HEK293 (cell line): ENCODE data around the gene AEBP2.
"Not testable (repeated sequence)": the region's sequence is repeated elsewhere in the genome, so short reads cannot be mapped to it uniquely, and the experiment has no call there.

Source experiments
- ZNF18 ChIP-seq: fragments of 450-650 bp; formaldehyde crosslinking; IDR thresholded peaks from 2 replicates; pipeline ENCODE4 v1.5.1; 2016; ENCODE audit warnings: missing biosample characterization, missing genetic modification characterization
- ZNF302 ChIP-seq: fragments of 450-650 bp; formaldehyde crosslinking; IDR thresholded peaks from 2 replicates; pipeline ENCODE4 v1.5.1; 2016; ENCODE audit warnings: missing biosample characterization, missing genetic modification characterization, low read depth
- ZNF654 ChIP-seq: fragments of 450-650 bp; formaldehyde crosslinking; IDR thresholded peaks from 2 replicates; pipeline ENCODE4 v1.5.1; 2016; ENCODE audit warnings: low read depth, missing biosample characterization, missing genetic modification characterization
- ZXDB ChIP-seq: fragments of 450-650 bp; formaldehyde crosslinking; IDR thresholded peaks from 2 replicates; pipeline ENCODE4 v1.5.1; 2016; ENCODE audit warnings: missing biosample characterization, missing genetic modification characterization

GRCh38 chr12:19475884-19476505 is 36.7 kb downstream of the AEBP2 start:
- TF ChIP-seq ZNF302, ZNF654: not testable (repeated sequence)
- TF ChIP-seq ZXDB (tag by site-specific recombination) (peak; percentile 13; the same call in 1 of the 2 replicates), ZNF18 (tag by site-specific recombination) (0 out of 2 replicates have a peak, but pooled peaks have one; percentile 19)
